ENCODE data around the gene DCP1B.

The DCP1B gene

DNA sequence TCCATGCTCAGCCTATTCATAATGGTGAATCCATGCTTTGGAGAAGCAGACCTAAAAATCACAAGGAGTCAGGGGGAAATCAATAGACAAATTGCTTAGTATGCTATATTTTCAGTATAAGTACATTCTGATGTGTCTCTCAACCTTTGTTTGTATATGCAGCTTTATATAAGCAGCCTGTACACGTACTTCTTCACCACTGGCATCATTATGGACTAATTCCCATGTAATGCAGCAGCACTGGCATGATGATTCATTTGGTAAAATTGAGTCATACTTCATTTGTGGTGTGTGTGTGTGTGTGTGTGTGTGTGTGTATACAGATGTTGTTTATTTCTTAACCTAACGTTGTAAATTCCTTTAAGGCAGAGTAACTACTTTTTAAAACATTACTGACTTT is 10.9 kb downstream of the DCP1B start:
- peak overlapping the region; percentile 72 for H3K27ac ChIP-seq (ENCODE audit: low read length)
- H3K4me3 ChIP-seq (ENCODE audit: low read depth in 1 of 2, low read length in 2 of 2), result no peak overlapping the region
- H3K27me3 ChIP-seq (ENCODE audit: low read depth, low read length), result no peaks in the 10 kb centered on the region
- no peaks in the 10 kb centered on the region for H3K9me3 ChIP-seq (ENCODE audit: control insufficient read depth in 1 of 2, low read length in 2 of 2)
- peaks cover 7 to 13% of the 10 kb centered on the region in 2 donors for H3K4me1 ChIP-seq (ENCODE audit: control insufficient read depth in 1 of 2, insufficient read depth in 2 of 2, low read length in 2 of 2)
- H3K36me3 ChIP-seq (ENCODE audit: control insufficient read depth in 1 of 2, insufficient read depth in 2 of 2, low read length in 2 of 2), result peaks cover 19 to 22% of the 10 kb centered on the region in 2 donors

DNA sequence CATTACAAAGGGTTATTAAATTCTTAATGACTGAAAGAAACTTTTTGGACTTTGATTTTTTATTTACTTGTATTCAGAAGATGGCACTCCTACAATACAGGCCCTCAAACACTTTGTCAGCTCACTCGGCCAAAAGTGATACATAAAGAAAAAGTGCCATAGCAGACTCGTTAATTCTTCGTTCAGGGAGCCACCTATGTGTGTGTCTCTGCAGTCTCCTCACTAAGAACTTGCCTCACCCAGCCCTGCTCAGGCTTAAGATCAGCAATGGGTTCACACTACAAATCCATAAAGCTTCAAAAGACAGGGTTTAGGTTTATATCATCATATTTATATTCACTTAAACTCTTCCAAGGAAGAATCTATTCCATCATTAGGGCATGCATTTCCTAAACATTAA is 11.5 kb downstream of the DCP1B start:
- peaks cover 7 to 13% of the 10 kb centered on the region in 2 donors for H3K4me1 ChIP-seq (ENCODE audit: control insufficient read depth in 1 of 2, insufficient read depth in 2 of 2, low read length in 2 of 2)
- H3K4me3 ChIP-seq (ENCODE audit: low read depth in 1 of 2, low read length in 2 of 2), result no peak overlapping the region
- peaks cover 25 to 28% of the 10 kb centered on the region in 2 donors for H3K36me3 ChIP-seq (ENCODE audit: control insufficient read depth in 1 of 2, insufficient read depth in 2 of 2, low read length in 2 of 2)
- H3K27me3 ChIP-seq (ENCODE audit: low read depth, low read length), result no peaks in the 10 kb centered on the region
- no peaks in the 10 kb centered on the region for H3K9me3 ChIP-seq (ENCODE audit: control insufficient read depth in 1 of 2, low read length in 2 of 2)
- H3K27ac ChIP-seq (ENCODE audit: low read length), result peak overlapping the region; percentile 72

DNA sequence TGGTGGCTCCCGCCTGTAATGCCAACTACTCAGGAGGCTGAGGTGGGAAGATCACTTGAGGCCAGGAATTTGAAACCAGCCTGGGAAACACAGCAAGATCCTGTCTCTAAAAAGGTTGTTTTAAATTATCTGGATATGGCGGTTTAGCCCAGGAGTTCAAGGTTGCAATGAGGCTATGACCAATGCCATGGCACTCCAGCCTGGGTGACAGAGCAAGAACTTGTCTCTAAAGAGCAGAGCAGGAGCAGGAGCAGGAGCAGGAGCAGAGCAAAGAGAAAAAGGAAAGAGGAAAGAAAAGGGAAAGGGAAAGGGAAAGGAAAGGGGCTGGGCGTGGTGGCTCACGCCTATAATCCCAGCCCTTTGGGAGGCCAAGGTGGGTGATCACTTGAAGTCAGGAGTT is 15.1 kb downstream of the DCP1B start:
- H3K4me3 ChIP-seq (ENCODE audit: low read depth in 1 of 2, low read length in 2 of 2), result no peak overlapping the region
- H3K4me1 ChIP-seq (ENCODE audit: control insufficient read depth in 1 of 2, insufficient read depth in 2 of 2, low read length in 2 of 2), result peaks cover 0 to 13% of the 10 kb centered on the region in 2 donors
- H3K36me3 ChIP-seq (ENCODE audit: control insufficient read depth in 1 of 2, insufficient read depth in 2 of 2, low read length in 2 of 2), result peaks cover 36 to 54% of the 10 kb centered on the region in 2 donors
- no peaks in the 10 kb centered on the region for H3K27me3 ChIP-seq (ENCODE audit: low read depth, low read length)
- H3K27ac ChIP-seq (ENCODE audit: low read length), result no peak overlapping the region
- peaks cover 6 to 15% of the 10 kb centered on the region in 2 donors for H3K9me3 ChIP-seq (ENCODE audit: control insufficient read depth in 1 of 2, low read length in 2 of 2)

- Histone ChIP-seq H3K9me3 (ENCODE audit: control insufficient read depth in 1 of 2, low read length in 2 of 2) (peaks cover 7 to 15% of the 10 kb centered on the region in 2 donors), H3K4me3 (ENCODE audit: low read depth in 1 of 2, low read length in 2 of 2) (no peak overlapping the region), H3K27ac (ENCODE audit: low read length) (no peak overlapping the region), H3K27me3 (ENCODE audit: low read depth, low read length) (no peaks in the 10 kb centered on the region), H3K36me3 (ENCODE audit: control insufficient read depth in 1 of 2, insufficient read depth in 2 of 2, low read length in 2 of 2) (peaks cover 21 to 45% of the 10 kb centered on the region in 2 donors), H3K4me1 (ENCODE audit: control insufficient read depth in 1 of 2, insufficient read depth in 2 of 2, low read length in 2 of 2) (no peaks in the 10 kb centered on the region)
Observed at GRCh38 chr12:1984759-1985158, 19.5 kb downstream of the DCP1B start.

DNA sequence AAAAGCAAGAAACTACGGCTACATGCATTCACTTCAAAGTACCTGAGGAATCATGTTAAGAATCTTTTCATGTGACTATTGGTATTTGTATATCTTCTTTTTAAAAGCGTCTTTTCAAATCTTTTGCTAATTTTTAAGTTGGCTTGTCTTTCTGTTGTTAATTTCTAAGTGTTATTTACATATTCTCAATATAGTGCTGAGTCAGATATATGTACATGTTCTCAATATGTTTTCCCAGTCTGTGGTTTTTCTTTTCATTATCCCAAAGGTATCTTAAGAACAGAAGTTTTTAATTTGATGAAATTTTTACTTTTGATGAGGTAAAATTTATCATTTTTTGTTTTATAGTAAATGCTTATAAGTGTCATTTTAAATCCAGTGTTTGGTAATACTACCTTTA is 24.0 kb downstream of the DCP1B start:
- Histone ChIP-seq H3K4me3 (ENCODE audit: low read depth in 1 of 2, low read length in 2 of 2) (no peak overlapping the region), H3K27ac (ENCODE audit: low read length) (no peak overlapping the region), H3K27me3 (ENCODE audit: low read depth, low read length) (no peaks in the 10 kb centered on the region), H3K9me3 (ENCODE audit: control insufficient read depth in 1 of 2, low read length in 2 of 2) (peaks cover 7% of the 10 kb centered on the region in 2 donors), H3K4me1 (ENCODE audit: control insufficient read depth in 1 of 2, insufficient read depth in 2 of 2, low read length in 2 of 2) (peaks cover 3 to 15% of the 10 kb centered on the region in 2 donors), H3K36me3 (ENCODE audit: control insufficient read depth in 1 of 2, insufficient read depth in 2 of 2, low read length in 2 of 2) (peaks cover 0 to 14% of the 10 kb centered on the region in 2 donors)

DNA sequence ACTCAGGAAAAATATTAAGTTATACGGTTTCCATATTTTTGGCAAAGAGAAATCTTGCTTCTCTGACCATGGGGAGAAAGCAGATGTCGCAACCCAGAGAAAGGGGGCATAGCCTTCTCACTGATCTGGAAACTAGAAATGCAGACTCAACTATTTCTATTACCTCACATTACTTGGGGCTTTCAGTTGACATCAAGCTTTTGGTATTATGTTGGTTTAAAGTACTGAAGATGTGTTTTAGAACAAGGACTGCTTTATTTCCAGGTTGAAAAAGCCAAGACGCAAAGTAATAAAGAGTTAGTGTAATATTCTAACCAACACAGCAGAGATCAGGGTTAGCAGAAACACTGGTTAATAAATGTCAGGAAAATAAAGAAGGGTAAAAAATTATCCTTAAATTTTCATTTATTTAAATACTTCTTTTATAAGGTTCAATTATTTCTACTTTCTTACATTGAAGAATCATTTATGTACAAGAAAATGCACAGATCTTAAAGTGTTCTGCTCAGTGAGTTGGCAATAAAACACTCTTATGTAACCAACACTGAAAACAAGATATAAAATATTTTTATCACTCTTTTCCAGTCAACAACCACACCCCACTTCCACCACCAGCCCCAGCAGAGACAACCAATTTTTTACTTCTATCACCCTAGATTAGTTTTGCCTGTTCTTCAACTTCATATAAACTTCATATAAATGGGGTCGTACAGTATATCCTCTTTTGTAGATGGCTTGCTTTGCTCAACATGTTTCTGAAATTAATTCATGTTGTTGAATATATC is 26.0 kb downstream of the DCP1B start:
- Histone ChIP-seq H3K4me1 (ENCODE audit: control insufficient read depth in 1 of 2, insufficient read depth in 2 of 2, low read length in 2 of 2) (peaks cover 3 to 22% of the 10 kb centered on the region in 2 donors), H3K27me3 (ENCODE audit: low read depth, low read length) (no peaks in the 10 kb centered on the region), H3K9me3 (ENCODE audit: control insufficient read depth in 1 of 2, low read length in 2 of 2) (no peaks in the 10 kb centered on the region), H3K4me3 (ENCODE audit: low read depth in 1 of 2, low read length in 2 of 2) (no peak overlapping the region), H3K27ac (ENCODE audit: low read length) (peak overlapping the region; percentile 50), H3K36me3 (ENCODE audit: control insufficient read depth in 1 of 2, insufficient read depth in 2 of 2, low read length in 2 of 2) (no peaks in the 10 kb centered on the region)

- no peaks in the 10 kb centered on the region for H3K36me3 ChIP-seq (ENCODE audit: control insufficient read depth in 1 of 2, insufficient read depth in 2 of 2, low read length in 2 of 2)
- no peaks in the 10 kb centered on the region for H3K27me3 ChIP-seq (ENCODE audit: low read depth, low read length)
- no peak overlapping the region for H3K4me3 ChIP-seq (ENCODE audit: low read depth in 1 of 2, low read length in 2 of 2)
- H3K4me1 ChIP-seq (ENCODE audit: control insufficient read depth in 1 of 2, insufficient read depth in 2 of 2, low read length in 2 of 2), result peaks cover 4 to 22% of the 10 kb centered on the region in 2 donors
- H3K27ac ChIP-seq (ENCODE audit: low read length), result peak overlapping the region; percentile 50
- no peaks in the 10 kb centered on the region for H3K9me3 ChIP-seq (ENCODE audit: control insufficient read depth in 1 of 2, low read length in 2 of 2)
Observed at GRCh38 chr12:1977588-1977987, 26.7 kb downstream of the DCP1B start.

DNA sequence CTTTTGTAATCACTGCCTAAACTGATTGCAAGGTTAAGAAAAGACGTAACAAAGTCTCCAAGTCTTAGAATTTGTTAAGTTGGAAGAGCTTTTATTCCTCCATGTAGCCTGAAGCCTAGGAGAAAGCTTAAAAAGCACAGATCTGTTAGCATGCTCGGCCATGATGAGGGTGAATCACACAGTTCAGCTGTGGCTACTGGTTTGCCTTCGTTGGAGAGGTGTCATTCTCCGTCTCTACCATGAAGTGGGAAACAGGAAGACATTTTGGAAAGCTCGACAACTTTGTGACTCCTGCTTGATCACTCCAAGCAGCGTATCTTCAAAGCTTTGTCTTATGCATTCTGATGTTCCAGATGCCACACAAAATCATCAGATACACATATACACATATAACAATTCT is 27.1 kb downstream of the DCP1B start:
- H3K27me3 ChIP-seq (ENCODE audit: low read depth, low read length), result no peaks in the 10 kb centered on the region
- peaks cover 7 to 25% of the 10 kb centered on the region in 2 donors for H3K4me1 ChIP-seq (ENCODE audit: control insufficient read depth in 1 of 2, insufficient read depth in 2 of 2, low read length in 2 of 2)
- H3K36me3 ChIP-seq (ENCODE audit: control insufficient read depth in 1 of 2, insufficient read depth in 2 of 2, low read length in 2 of 2), result no peaks in the 10 kb centered on the region
- H3K9me3 ChIP-seq (ENCODE audit: control insufficient read depth in 1 of 2, low read length in 2 of 2), result no peaks in the 10 kb centered on the region
- no peak overlapping the region for H3K4me3 ChIP-seq (ENCODE audit: low read depth in 1 of 2, low read length in 2 of 2)
- H3K27ac ChIP-seq (ENCODE audit: low read length), result peak overlapping the region; percentile 50

- Histone ChIP-seq H3K4me3 (ENCODE audit: low read depth in 1 of 2, low read length in 2 of 2) (no peak overlapping the region), H3K27ac (ENCODE audit: low read length) (peak overlapping the region; percentile 92), H3K36me3 (ENCODE audit: control insufficient read depth in 1 of 2, insufficient read depth in 2 of 2, low read length in 2 of 2) (no peaks in the 10 kb centered on the region), H3K27me3 (ENCODE audit: low read depth, low read length) (no peaks in the 10 kb centered on the region), H3K9me3 (ENCODE audit: control insufficient read depth in 1 of 2, low read length in 2 of 2) (no peaks in the 10 kb centered on the region), H3K4me1 (ENCODE audit: control insufficient read depth in 1 of 2, insufficient read depth in 2 of 2, low read length in 2 of 2) (peaks cover 7 to 27% of the 10 kb centered on the region in 2 donors)
Observed at GRCh38 chr12:1974812-1975211, 29.4 kb downstream of the DCP1B start.

GRCh38 chr12:1972856-1973317 is 31.4 kb downstream of the DCP1B start:
- peaks cover 4 to 20% of the 10 kb centered on the region in 2 donors for H3K4me1 ChIP-seq (ENCODE audit: control insufficient read depth in 1 of 2, insufficient read depth in 2 of 2, low read length in 2 of 2)
- no peaks in the 10 kb centered on the region for H3K27me3 ChIP-seq (ENCODE audit: low read depth, low read length)
- no peaks in the 10 kb centered on the region for H3K9me3 ChIP-seq (ENCODE audit: control insufficient read depth in 1 of 2, low read length in 2 of 2)
- H3K27ac ChIP-seq (ENCODE audit: low read length), result peak overlapping the region; percentile 92
- peak overlapping the region in 1 of 2 donors; percentile 21 for H3K4me3 ChIP-seq (ENCODE audit: low read depth in 1 of 2, low read length in 2 of 2)
- no peaks in the 10 kb centered on the region for H3K36me3 ChIP-seq (ENCODE audit: control insufficient read depth in 1 of 2, insufficient read depth in 2 of 2, low read length in 2 of 2)

DNA sequence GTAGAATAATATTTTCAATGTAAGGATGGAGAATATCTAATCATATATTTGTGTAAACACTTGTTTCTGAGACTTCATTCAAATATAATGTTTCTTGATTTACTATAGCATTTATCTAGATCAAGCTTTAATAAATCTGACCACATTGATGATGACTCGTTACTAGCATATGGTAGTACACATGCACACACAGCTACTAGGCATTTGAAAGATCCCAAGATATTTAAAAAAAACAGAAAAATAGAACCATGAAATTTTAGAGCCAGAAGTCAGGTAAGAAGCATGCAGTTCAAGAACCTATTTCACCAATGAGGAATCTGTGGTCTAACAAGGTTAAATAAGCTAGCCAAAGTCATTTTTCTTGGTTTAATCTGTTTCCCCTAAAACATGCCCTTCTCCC is 32.0 kb downstream of the DCP1B start:
- peak overlapping the region in 1 of 2 donors; percentile 21 for H3K4me3 ChIP-seq (ENCODE audit: low read depth in 1 of 2, low read length in 2 of 2)
- peaks cover 4 to 18% of the 10 kb centered on the region in 2 donors for H3K4me1 ChIP-seq (ENCODE audit: control insufficient read depth in 1 of 2, insufficient read depth in 2 of 2, low read length in 2 of 2)
- peak overlapping the region; percentile 92 for H3K27ac ChIP-seq (ENCODE audit: low read length)

More for the DNA sequence above, 32.0 kb downstream of the DCP1B start:
- no peaks in the 10 kb centered on the region for H3K27me3 ChIP-seq (ENCODE audit: low read depth, low read length)
- no peaks in the 10 kb centered on the region for H3K36me3 ChIP-seq (ENCODE audit: control insufficient read depth in 1 of 2, insufficient read depth in 2 of 2, low read length in 2 of 2)
- H3K9me3 ChIP-seq (ENCODE audit: control insufficient read depth in 1 of 2, low read length in 2 of 2), result no peaks in the 10 kb centered on the region

Measured in muscle layer of duodenum (tissue), 2 donors.